ENCODE measurements around the gene RARA.

RARA gene

DNA sequence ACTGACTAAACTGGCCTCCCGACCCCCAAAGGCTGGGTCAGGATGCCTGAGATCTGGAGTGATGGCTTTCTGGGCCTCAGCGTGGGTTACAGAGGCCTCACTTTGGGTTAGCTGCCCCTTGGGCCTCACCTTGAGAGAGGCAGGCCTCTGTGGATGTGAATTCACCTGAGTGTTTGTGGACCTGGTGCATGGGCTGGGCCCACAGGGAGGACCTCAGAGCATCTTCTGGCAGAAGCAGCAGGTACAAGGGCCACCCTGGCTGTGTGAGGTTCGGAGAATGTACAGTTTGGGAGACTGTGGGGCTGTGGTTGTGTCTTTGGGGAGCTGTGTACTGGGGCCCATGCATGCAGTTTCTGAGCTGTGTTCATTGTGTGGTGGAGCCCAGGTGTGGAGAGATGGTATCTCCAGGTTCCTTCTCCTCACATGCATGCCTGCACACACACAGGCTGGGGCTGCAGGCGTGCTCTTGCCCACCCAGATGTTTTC is 18.3 kb downstream of the RARA start:
- no peak overlapping the region for H3K9ac ChIP-seq (ENCODE audit: insufficient read length)
- DNase-seq (ENCODE audit: low read depth, low spot score), result no peak
- H3K4me3 ChIP-seq, result no peak overlapping the region
- TF ChIP-seq FOXP2 (optimal IDR thresholded peaks at IDR 0.05; ENCODE audit: control extremely low read depth, extremely low read length, insufficient read depth), result no peak
- TF ChIP-seq EZH2 (IDR thresholded peaks at IDR 0.05), result no peak
- TF ChIP-seq POLR2AphosphoS5 (IDR thresholded peaks at IDR 0.05; ENCODE audit: borderline replicate concordance, low read depth, low read length), result no peak
- peaks cover 25% of the 10 kb centered on the region for H3K36me3 ChIP-seq (ENCODE audit: insufficient read depth, low read length)
- H3K9me3 ChIP-seq (ENCODE audit: low read depth, low read length), result no peaks in the 10 kb centered on the region
- no peak overlapping the region; the same call in 1 of the 2 replicates for H3K27ac ChIP-seq

- TF ChIP-seq FOXP2 (optimal IDR thresholded peaks at IDR 0.05; ENCODE audit: control extremely low read depth, extremely low read length, insufficient read depth) (no peak), EZH2 (IDR thresholded peaks at IDR 0.05) (no peak)
- no peak for DNase-seq (ENCODE audit: low read depth, low spot score)
- Histone ChIP-seq H3K9ac (ENCODE audit: insufficient read length) (no peak overlapping the region), H3K9me3 (ENCODE audit: low read depth, low read length) (no peaks in the 10 kb centered on the region), H3K4me3 (no peak overlapping the region), H3K27ac (peak overlapping the region; percentile 49), H3K36me3 (ENCODE audit: insufficient read depth, low read length) (peaks cover 31% of the 10 kb centered on the region)
Observed at GRCh38 chr17:40327735-40328385, 18.9 kb downstream of the RARA start.

GRCh38 chr17:40328386-40328766 is 19.4 kb downstream of the RARA start:
- no peak overlapping the region for H3K4me3 ChIP-seq
- TF ChIP-seq POLR2AphosphoS5 (IDR thresholded peaks at IDR 0.05; ENCODE audit: borderline replicate concordance, low read depth, low read length) (no peak), EZH2 (IDR thresholded peaks at IDR 0.05) (no peak), FOXP2 (optimal IDR thresholded peaks at IDR 0.05; ENCODE audit: control extremely low read depth, extremely low read length, insufficient read depth) (no peak)
- no peak overlapping the region for H3K9ac ChIP-seq (ENCODE audit: insufficient read length)
- peak overlapping the region; percentile 49 for H3K27ac ChIP-seq
- no peaks in the 10 kb centered on the region for H3K9me3 ChIP-seq (ENCODE audit: low read depth, low read length)
- no peak for DNase-seq (ENCODE audit: low read depth, low spot score)
- peaks cover 31% of the 10 kb centered on the region for H3K36me3 ChIP-seq (ENCODE audit: insufficient read depth, low read length)

DNA sequence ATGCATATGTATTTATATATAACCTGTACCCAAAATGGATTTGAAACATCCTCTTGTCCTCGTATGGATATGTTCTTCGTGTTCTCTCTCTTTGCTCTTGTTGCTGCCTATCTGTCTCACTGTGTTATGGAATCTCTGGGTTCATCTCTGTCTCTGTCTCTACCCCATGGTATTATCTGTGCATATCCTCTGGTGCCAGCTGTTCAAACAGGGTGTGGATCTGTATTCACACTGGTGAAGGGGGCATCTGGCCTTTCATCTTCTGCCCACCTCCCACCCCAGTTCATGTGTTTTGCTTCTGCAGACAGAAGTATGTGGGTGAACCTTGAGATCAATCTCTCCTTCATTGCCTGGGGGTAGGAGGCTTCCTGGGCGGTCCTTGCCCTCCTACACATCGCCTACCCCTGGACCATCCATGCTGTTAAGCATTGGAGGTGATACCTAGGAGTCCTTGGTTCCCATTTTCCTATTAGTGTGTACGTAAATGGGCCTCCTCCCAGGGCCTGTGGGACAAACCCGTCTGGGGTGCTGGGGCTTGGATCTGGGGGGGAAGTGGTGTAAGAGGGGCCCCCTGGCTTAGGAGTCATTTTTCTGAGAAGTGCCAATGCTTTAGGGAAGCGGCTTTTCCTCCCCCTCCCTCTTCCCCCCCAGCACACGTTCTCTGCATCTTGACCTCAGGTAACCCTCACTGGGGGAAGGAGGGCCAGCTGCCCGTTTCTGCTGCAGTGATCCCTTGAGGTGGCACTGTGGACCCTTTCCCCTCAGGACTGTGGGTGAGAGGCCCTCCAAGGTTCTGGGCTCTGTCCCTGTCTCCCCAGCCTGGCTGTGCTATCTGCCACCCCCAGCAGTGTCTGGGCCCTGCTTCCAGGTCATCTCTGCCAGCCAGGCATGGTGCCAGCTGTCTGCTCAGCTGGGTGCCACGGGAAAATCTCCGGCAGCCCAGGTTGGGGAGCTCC is 21.1 kb downstream of the RARA start:
- H3K36me3 ChIP-seq (ENCODE audit: insufficient read depth, low read length), result peaks cover 31% of the 10 kb centered on the region
- H3K27ac ChIP-seq, result no peak overlapping the region
- H3K4me3 ChIP-seq, result no peak overlapping the region
- no peaks in the 10 kb centered on the region for H3K9me3 ChIP-seq (ENCODE audit: low read depth, low read length)
- DNase-seq (ENCODE audit: low read depth, low spot score), result no peak
- no peak for TF ChIP-seq EZH2 (IDR thresholded peaks at IDR 0.05)
- H3K9ac ChIP-seq (ENCODE audit: insufficient read length), result no peak overlapping the region

- TF ChIP-seq FOXP2 (optimal IDR thresholded peaks at IDR 0.05; ENCODE audit: control extremely low read depth, extremely low read length, insufficient read depth) (no peak), POLR2AphosphoS5 (IDR thresholded peaks at IDR 0.05; ENCODE audit: borderline replicate concordance, low read depth, low read length) (no peak), EZH2 (IDR thresholded peaks at IDR 0.05) (no peak)
- Histone ChIP-seq H3K27ac (no peak overlapping the region), H3K9me3 (ENCODE audit: low read depth, low read length) (no peaks in the 10 kb centered on the region), H3K36me3 (ENCODE audit: insufficient read depth, low read length) (peaks cover 31% of the 10 kb centered on the region), H3K4me3 (no peak overlapping the region), H3K9ac (ENCODE audit: insufficient read length) (no peak overlapping the region)
- DNase-seq (ENCODE audit: low read depth, low spot score), result no peak
Observed at GRCh38 chr17:40330850-40331470, 22.0 kb downstream of the RARA start.

DNA sequence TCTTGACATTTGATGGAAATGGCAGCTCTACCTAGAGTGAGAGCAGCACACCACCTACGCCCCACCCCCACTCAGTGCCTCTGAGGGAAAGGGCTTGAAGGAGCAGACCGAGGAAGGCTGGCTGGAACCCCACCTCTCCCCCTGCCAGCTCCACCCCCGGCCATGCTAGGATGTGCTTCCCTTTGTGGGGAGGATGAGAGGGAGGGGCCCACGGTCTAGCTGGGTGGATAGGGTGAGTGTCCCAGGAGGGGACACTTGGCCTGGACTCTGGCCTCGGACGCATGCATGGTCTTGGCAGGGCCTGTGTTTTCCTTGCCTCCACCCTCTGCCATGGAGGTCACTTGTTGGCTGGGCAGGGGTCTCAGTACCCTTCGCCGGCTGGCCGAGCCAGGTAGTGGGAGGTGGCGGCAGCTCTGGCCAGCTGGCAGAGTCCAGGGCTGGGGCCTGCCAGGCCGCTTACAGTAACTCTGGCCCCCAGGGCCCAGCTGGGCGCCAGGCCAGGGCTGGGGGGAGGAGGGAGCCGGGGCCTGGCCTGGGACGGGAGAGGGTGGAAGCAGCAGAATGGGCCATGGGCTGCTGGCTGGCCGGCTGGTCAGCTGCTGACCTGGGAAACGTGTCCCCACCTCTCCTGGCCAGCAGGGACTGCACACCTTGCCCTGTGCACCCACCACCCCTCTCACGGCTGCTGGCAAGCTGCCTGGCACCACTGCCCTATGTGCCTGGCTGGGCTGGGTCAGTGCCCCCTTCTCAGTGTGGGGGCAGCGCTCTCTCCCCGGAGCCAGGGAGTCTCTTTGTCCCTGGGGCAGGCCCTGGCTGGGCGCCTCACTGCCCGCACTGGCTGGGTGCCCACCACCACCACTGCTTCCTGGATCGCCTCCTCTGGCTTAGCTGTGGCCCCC is 23.0 kb downstream of the RARA start:
- Histone ChIP-seq H3K9ac (ENCODE audit: insufficient read length) (no peak overlapping the region), H3K36me3 (ENCODE audit: insufficient read depth, low read length) (peaks cover 31% of the 10 kb centered on the region), H3K9me3 (ENCODE audit: low read depth, low read length) (no peaks in the 10 kb centered on the region), H3K27ac (no peak overlapping the region), H3K4me3 (no peak overlapping the region)
- no peak for TF ChIP-seq FOXP2 (optimal IDR thresholded peaks at IDR 0.05; ENCODE audit: control extremely low read depth, extremely low read length, insufficient read depth)
- DNase-seq (ENCODE audit: low read depth, low spot score), result no peak

DNA sequence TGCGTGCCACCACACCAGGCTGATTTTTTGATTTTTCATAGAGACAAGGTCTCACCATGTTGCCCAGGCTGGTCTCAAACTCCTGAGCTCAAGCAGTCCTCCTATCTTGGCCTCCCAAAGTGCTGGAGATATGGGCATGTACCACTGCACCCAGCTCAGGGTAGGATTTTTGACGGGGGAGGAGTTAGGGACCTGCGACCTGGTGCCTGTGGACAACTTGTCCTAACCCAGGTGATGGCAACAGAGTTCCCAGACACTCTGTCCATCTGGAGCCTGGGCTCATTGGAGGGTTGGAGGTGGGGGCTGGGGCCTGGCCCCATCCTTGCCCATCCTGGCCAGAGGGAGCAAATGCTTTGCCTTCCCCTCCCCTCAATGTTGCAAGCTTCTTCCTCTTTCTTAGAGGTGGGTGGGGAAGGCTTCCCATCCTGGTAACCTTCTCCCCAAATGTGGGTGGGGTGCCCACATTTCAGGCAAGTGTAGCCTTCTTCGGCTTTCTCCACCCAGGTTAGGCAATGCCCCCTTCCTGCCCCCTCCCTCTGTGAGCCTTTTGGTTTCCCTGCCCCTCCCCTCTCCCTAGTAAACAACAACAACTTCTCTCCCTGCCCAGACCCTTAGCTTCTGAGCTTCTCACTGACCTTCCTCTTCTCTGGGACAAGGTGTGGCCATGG is 24.9 kb downstream of the RARA start:
- H3K27ac ChIP-seq, result no peak overlapping the region
- TF ChIP-seq EZH2 (IDR thresholded peaks at IDR 0.05) (no peak), POLR2AphosphoS5 (IDR thresholded peaks at IDR 0.05; ENCODE audit: borderline replicate concordance, low read depth, low read length) (no peak), FOXP2 (optimal IDR thresholded peaks at IDR 0.05; ENCODE audit: control extremely low read depth, extremely low read length, insufficient read depth) (no peak)
- no peak for DNase-seq (ENCODE audit: low read depth, low spot score)

More for the DNA sequence above, 24.9 kb downstream of the RARA start:
- peaks cover 28% of the 10 kb centered on the region for H3K36me3 ChIP-seq (ENCODE audit: insufficient read depth, low read length)
- H3K9ac ChIP-seq (ENCODE audit: insufficient read length), result no peak overlapping the region
- no peaks in the 10 kb centered on the region for H3K9me3 ChIP-seq (ENCODE audit: low read depth, low read length)
- no peak overlapping the region for H3K4me3 ChIP-seq
